ENCODE data around the gene PLXNA4. TPM values are rescaled to one million over a fixed set of nuclear protein-coding genes. Genes with fewer than 3 reads are reported as not detected.
A peak's percentile ranks its signal among the peaks of the same experiment; 100 is the strongest.

PLXNA4 gene
- total RNA-seq, 1 donor from 2014 or later = 133 TPM

- peak; percentile 79 for DNase-seq (ENCODE audit: low spot score)
Measured at GRCh38 chr7:132225216-132226030, 350.8 kb downstream of the PLXNA4 start.

DNA sequence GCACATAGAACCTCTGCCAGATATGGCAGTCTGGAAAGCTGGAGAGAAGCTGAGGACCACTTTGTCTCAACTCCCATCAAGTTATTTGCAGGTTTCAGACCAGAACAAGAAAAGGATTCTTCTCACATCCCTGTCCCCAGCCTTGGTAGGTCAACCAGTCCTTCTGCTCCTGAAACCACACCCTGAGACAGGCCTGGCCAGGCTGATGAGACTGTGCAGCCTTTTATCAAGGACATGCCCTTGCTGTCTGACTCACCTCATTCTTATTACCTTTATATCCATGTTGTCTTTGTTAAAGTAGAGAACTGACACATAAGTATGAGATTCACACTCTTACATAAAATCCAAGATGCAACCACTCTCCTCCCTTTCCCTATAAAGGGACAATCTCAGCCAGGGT is 354.9 kb downstream of the PLXNA4 start:
- peak; percentile 57 for DNase-seq (ENCODE audit: low spot score)

GRCh38 chr7:132220060-132220459 is 356.2 kb downstream of the PLXNA4 start:
- no peak for DNase-seq (ENCODE audit: low spot score)

- DNase-seq (ENCODE audit: low spot score) = no peak
Measured at GRCh38 chr7:132218876-132219275, 357.4 kb downstream of the PLXNA4 start.

DNA sequence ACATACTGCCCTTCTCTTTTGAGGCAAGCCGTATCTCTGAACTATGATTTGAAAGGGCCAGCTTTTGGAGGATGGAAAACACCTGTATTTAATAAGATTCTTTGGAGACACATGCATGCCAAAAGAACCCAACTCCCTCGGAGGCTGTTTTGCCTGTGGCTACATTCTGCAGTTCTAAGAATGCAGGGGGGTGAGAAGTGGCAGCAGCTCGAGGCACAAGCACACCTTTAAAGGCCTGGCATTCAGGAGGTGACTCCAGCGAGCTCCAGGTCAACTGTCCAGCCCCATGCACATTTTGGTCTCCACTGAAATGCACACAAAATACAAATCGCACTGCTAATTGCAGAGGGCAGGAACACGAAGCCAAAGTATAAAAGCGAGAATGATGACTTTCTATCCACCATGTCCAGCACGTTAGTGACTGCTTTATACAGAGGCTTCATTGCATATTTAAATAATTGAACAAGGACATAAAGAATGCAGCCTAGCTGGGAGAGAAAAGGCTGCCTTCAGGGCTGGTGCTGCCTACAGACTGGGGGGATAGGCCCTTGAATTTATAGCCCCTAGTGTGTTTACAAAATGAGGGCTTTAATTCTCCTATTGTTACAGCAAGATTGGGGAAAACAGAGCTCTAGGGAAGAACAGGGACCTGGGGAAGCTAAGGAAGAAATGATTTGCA is 359.3 kb downstream of the PLXNA4 start:
- DNase-seq (ENCODE audit: low spot score) = no peak

GRCh38 chr7:132214452-132214851 is 361.8 kb downstream of the PLXNA4 start:
- peak; percentile 57 for DNase-seq (ENCODE audit: low spot score)

- DNase-seq (ENCODE audit: low spot score) = no peak
Measured at GRCh38 chr7:132213583-132213982, 362.7 kb downstream of the PLXNA4 start.

DNA sequence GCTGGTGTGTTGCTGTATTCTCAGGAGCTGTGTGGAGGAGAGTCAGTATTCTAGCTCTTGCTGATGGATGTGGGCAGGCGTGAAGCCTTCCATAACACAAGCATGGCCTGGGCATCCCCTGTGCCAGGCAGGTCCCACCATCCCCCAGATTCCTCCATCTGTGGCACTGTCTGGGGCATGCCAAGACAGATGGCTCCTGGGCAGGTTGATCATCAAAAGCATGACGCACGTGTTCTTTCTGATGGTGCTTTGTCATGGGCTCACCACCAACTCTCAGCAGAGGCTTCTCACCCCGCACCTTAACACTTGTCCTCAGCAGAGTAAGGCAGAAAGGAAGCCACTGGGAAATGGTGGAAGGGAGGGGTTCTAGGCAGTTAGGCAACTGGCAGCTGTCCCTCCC is 364.3 kb downstream of the PLXNA4 start:
- DNase-seq (ENCODE audit: low spot score) = no peak

GRCh38 chr7:132210821-132211220 is 365.4 kb downstream of the PLXNA4 start:
- DNase-seq (ENCODE audit: low spot score) = no peak

GRCh38 chr7:132207782-132208181 is 368.5 kb downstream of the PLXNA4 start:
- no peak for DNase-seq (ENCODE audit: low spot score)

GRCh38 chr7:132207211-132207610 is 369.1 kb downstream of the PLXNA4 start:
- DNase-seq (ENCODE audit: low spot score) = peak; percentile 57

- DNase-seq (ENCODE audit: low spot score) = peak; percentile 51
Measured at GRCh38 chr7:132206594-132206993, 369.7 kb downstream of the PLXNA4 start.

DNA sequence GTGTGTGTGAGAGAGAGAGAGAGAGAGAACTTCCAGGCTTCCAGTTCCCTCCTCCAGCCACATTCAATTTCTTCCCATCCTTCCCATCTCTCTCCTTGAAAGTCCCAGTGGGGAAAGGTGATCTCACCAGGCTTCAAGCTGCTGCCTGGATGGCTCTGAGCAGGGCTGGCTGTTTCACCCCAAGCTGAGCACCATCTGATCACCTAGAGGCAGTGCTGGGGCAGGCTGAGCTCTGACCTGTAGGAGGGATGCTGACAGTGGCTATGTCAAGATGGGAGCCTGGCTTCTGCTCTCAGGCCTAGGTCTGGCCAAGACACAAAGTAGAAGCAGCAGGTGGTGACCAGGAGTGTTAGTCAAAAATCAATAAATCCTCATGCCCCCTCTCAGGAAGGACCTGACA is 370.8 kb downstream of the PLXNA4 start:
- peak; percentile 45 for DNase-seq (ENCODE audit: low spot score)

DNA sequence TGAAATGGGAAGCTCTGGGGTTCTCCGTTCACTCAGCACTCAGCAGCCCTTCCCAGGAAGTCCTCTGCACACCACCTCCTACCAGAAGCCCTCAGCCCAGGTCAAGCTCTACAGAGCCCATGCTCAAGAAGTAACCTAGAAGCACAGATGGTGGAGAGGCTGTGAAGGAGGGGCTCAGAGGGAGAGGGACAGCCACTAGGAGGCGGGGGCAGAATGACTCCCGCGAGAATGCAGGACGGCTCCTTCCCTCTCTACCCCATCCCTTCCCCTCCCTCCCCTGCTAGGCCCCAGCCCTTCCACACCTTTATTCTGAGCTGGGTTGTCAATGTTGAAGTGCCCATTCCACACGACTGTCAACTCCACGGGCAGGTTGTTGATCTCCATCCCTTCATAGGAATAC is 373.2 kb downstream of the PLXNA4 start:
- DNase-seq (ENCODE audit: low spot score) = peak; percentile 41

DNA sequence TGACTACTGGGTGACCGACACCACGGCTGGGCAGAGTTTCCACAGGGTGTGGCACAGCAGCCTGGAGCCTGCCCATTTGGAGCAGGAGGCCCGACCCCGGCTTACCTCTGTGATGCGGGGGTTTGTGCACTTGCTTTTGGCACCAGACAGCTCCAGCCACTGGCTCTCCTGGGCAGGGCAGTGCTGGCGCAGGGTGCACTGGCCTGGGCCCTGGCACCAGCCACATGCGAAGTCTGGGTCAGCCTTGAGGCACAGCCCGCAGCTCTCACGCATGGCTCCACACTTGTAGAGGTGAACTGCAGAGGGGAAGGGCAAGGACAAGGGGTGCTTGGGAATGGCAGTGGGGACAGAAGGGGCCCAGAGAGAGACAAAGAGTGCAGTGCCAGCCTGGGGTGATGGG is 373.7 kb downstream of the PLXNA4 start:
- peak; percentile 84 for DNase-seq (ENCODE audit: low spot score)

GRCh38 chr7:132200141-132200540 is 376.1 kb downstream of the PLXNA4 start:
- DNase-seq (ENCODE audit: low spot score) = peak; percentile 20

GRCh38 chr7:132199626-132200025 is 376.6 kb downstream of the PLXNA4 start:
- DNase-seq (ENCODE audit: low spot score) = peak; percentile 59

DNA sequence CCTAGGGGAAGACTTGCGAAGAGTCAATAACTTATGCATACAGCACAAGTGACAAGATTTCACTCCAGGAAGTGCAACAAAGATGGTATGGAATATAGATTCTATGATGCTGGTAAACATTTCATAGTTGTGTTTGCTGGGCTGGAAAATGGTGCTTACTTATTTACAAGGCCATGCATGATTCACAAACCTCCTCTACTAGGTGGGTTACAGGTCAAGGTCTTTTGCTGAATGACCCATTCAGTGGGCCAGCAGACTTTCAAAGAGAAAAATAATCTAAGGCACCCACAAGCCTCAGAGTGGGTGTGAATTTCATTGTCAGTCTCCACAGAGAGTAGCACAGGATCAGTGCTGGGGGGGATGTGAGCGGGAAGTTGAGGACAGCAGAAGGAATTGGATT is 378.5 kb downstream of the PLXNA4 start:
- no peak for DNase-seq (ENCODE audit: low spot score)

GRCh38 chr7:132193898-132194297 is 382.4 kb downstream of the PLXNA4 start:
- peak; percentile 51 for DNase-seq (ENCODE audit: low spot score)

GRCh38 chr7:132192809-132193208 is 383.5 kb downstream of the PLXNA4 start:
- DNase-seq (ENCODE audit: low spot score) = no peak

DNA sequence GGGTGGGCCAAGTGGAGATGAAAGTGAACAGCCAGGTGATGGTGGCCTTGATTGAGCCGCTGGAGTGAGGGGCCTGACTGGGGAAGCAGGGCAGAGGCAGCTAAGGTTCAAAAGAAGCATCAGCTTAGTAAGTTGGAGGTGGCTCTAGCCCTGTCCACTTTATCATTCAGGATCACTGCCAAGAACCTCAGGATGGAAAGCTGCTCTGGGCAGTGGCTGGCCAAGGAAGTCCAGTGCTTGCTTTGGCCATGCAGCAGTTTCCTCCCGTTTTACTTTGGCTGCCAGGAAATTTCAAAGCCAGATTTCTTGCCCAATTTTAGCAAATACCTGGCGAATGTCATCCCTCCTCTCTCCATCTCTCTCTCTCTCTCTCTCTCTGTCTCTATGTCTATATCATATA is 384.9 kb downstream of the PLXNA4 start:
- no peak for DNase-seq (ENCODE audit: low spot score)

- no peak for DNase-seq (ENCODE audit: low spot score)
Measured at GRCh38 chr7:132190683-132191082, 385.6 kb downstream of the PLXNA4 start.

- DNase-seq (ENCODE audit: low spot score) = no peak
Measured at GRCh38 chr7:132189881-132190280, 386.4 kb downstream of the PLXNA4 start.
